Tongue (tissue), 2 donors: Measurements from ENCODE around the gene RUNX1. TPM values are rescaled to one million over a fixed set of nuclear protein-coding genes. Genes with fewer than 3 reads are reported as not detected.

Source experiments
- DNase-seq: peaks from one replicate; pipeline ENCODE4 v3.0.0-alpha.2; 2015
- total RNA-seq: library from RNA; depleted of rRNA; stranded (reverse); fragments of >200 nt; gene quantifications from one replicate; pipeline ENCODE4 v1.2.3, GENCODE V29; 2014

The RUNX1 gene
- total RNA-seq, 1 donor from 2014 or later: 12.6 TPM

- no peak for DNase-seq
Measured at GRCh38 chr21:34991366-34991957, 57.6 kb downstream of the RUNX1 start.

GRCh38 chr21:34990842-34991241 is 58.3 kb downstream of the RUNX1 start:
- no peak for DNase-seq

- no peak for DNase-seq
Measured at GRCh38 chr21:34989337-34990151, 59.6 kb downstream of the RUNX1 start.

DNA sequence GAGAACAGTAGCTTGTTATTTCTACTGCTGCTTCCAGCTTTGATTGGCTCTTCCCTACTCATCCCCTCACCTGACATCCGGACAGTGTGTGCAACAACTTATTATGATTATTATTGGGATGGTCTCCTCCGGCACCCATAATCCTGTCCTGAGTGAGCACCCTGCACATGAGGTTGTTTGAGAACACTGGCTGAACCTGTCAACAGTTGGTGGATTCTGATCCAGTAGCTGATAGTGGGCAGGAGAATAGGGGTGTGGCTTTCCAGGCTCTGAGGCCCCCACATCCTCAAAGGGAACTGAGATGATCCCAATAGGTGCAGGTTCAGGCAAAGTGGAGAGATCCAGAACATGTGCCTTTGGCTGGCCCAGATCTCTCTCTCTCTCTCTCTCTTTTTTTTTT is 60.5 kb downstream of the RUNX1 start:
- DNase-seq: no peak

DNA sequence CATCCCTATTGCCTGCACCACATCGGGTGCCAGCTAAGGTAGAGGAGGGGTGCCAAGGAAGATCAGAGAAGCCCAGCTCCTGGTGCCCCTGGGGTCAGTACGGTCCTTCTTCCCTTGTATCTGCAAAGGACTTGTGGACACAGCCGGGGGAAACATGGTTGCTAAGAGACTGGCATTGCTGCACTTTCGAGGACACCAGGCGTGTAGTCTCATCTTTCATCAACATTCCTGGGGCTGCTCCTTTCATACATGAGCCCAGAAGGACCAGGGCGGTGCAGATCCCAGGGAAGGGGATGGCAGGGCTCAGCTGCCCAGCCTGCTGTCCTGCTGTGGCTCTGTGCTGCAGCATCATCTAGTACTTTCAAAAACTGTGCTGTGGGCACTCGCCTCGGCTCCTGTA is 61.0 kb downstream of the RUNX1 start:
- DNase-seq: peak; percentile 92

GRCh38 chr21:34987501-34988072 is 61.5 kb downstream of the RUNX1 start:
- no peak for DNase-seq

- DNase-seq: peak; percentile 61
Measured at GRCh38 chr21:34986561-34987500, 62.3 kb downstream of the RUNX1 start.

GRCh38 chr21:34984356-34985058 is 64.6 kb downstream of the RUNX1 start:
- no peak for DNase-seq

DNA sequence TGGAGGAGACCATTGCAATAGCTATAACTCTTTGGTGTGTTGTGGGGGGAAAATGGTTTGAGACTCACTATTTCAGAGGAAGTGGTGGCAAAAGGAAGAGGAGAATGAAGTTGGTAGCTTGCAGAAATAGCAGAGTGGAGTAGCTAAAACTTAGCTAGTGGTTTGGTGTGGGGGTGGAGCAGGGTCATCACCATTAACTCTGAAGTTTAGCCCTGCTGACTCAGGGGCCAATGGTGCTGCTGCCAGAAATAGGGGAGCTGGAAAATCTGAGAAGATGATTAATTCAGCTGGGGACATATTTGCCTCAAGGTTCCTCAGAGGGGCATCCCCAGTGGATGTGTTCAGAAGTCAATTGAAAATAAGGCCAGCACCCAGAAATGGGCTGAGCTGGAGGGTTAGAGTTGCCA is 65.4 kb downstream of the RUNX1 start:
- no peak for DNase-seq

DNA sequence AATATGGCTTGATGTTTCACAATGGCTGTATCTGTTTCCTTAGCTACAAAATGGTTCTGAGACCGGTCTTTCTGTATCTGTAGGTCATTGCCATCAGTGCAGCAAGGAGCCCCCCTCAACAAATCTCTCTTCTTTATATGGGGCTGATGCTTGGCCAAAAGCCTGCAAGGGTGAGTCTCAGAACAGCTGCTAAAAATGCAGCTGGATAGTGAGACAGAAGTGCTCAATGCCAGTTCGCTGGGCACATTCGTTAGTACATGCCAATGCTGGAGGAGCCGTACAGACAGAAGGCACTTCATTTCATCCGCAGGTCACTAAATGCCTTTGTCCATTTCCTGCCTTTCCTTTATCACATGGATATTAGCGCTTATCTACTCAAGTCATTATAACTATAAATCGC is 67.3 kb downstream of the RUNX1 start:
- DNase-seq: peak; percentile 81

GRCh38 chr21:34980423-34981115 is 68.5 kb downstream of the RUNX1 start:
- peak; percentile 28 for DNase-seq

GRCh38 chr21:34979383-34979782 is 69.7 kb downstream of the RUNX1 start:
- no peak for DNase-seq

DNA sequence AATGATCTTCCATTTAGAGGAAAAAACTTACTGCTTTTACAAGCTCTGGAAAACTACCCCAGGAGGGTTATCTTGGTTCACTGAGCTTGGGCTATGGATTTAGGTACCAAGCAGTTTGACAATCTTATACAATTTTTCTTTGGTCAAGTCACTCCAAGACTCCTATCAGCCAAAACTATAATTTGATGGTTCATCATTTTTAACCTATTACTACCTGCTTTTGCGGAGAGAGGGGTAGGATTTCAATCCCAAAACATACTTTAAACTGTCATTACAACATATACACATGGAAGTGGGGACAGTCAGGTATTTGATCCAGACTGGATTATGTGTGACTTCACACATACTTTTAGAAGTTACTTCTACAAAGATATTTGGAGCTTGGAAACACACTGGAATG is 71.8 kb downstream of the RUNX1 start:
- no peak for DNase-seq

DNA sequence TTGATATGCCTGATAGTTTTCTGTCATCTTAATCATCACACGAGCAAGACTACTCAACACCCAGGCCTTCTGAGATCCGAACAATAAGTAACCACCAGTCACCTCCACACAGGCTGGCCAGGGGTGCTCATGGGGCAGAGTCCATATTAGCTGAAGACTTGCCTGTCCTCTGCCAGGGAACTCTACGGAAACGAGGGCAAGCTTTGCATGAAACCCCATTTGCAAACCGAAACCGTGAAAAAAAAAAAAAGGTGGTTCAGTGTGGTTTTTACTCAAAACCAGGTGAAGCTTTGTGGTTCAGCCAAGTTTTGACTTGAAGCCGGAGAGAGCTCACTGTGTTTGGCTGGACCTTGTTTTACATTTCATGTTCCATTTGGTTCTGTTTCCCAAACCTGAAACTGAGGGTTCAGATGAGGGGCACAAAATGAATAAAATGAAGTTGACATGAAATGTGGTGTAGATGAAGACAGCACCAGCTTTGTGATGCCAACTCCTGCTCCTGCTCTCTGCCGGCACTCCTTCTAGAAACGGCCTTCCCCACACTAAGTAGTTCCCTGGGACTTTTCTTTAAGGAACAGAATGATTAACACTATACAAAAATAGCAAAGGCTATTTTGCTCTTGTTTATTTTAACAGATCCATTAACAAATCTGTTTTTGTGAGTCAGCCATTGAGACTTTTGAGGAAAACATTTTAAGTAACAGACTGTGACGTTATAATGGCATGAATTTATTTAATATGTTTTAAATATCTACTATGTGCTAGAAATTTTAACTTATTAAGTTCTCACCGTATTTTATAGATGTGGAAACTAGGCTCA is 74.7 kb downstream of the RUNX1 start:
- DNase-seq: no peak

DNA sequence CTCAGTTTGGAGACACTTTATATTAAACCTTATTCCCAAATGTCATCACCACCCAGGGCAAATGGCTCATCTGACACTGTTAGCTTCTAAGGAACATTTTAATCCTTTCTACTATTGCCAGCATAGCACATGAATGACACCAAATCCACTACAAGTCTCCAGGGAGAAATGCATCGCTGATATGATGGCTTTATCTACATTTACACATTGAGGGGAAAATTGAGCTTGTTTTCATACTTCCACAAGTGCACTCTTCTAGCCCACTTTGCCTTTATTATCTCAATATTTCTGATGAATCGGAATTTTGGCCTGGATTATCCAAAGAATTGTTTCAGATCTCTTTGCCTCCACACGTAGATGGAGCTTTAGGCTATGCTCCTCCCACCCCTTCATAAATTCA is 75.4 kb downstream of the RUNX1 start:
- DNase-seq: no peak

DNA sequence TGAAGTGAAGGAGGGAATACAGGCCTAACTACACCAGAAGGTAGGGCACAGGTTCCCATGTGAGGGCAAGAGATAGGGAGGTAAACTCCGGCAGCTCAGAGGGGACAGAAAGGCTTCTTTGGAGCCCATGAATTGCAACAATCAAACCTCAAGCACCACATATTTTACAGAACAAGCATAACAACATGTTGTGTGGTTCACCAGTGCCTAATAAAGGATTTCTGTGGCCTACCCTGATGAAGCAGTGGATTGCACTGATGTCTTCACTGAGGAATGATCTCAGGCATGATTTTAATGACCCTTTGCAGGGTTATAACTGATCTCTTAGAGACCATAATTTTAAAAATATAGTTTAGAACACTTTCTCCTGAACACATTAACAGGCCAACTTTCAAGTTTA is 77.4 kb downstream of the RUNX1 start:
- DNase-seq: no peak

DNA sequence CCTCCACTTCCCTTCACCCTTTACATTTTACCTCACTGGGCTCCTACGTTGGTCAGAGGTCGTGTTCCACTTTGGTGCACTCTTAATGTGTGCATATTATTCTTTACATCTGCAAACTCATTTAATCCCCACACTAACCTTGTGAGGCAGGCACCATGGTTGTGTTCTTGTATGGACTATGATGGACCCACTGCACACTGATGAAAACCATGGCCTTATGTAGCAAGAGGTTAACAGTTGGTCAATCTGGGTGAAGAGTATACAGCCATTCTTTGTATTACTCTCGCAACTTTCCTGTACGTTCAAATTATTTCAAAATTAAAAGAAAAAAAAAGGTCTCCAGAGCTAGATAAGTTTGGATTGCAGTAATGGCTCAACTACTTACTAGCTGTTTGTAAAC is 78.5 kb downstream of the RUNX1 start:
- DNase-seq: no peak

DNA sequence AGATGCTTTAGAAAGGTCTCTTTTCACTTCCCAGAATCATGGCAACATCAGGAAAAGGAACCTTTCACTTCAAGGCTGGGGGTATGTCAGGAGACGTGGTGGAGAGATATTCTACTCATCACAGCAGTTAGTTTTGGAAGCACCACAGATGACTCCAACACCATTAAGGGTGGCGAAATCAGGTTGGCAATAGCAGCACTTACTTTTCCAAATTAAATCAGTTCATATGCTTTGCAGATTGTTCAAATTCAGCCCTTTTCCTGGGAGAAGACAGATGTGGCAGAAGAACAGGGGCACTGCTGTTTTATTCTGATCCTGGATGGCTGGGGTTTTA is 79.0 kb downstream of the RUNX1 start:
- DNase-seq: no peak

- no peak for DNase-seq
Measured at GRCh38 chr21:34969423-34970166, 79.5 kb downstream of the RUNX1 start.
